ENCODE results near the gene FMO2.

Gene FMO2

DNA sequence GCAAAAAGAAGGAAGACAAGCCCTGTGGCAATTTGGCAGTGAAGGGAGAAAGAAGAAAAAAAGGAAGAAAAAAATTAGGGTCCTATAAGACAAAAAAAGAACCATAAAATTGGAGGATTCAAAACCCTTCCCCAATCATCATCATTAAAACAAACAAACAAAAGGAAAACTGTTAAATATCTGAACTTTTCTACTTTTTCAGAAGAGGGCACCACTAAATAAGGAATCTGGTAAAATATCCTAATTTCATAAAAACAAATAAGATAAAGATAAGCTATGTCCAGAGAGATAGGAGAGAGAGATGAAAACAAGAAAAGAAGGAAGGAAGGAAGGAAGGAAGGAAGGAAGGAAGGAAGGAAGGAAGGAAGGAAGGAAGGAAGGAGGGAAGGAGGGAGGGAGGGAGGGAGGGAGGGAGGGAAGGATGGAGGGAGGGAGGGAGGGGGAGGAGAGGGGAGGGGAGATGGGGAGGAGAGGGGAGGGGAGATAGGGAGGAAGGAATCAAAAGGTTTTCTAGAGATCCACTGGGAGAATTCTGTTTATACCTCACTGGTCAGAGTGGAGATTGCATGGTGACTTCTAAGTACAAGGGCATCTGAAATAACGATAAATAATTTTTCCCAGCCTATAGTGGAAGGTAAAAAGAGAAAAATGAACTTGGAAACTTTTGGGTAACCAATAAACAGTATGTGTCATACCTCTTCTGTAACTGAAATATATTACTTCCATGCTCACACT lies 10.4 kb upstream of the FMO2 start:
- no peak for FAIRE-seq

GRCh38 chr1:171177261-171177660 lies 7.8 kb upstream of the FMO2 start:
- no peak for FAIRE-seq

DNA sequence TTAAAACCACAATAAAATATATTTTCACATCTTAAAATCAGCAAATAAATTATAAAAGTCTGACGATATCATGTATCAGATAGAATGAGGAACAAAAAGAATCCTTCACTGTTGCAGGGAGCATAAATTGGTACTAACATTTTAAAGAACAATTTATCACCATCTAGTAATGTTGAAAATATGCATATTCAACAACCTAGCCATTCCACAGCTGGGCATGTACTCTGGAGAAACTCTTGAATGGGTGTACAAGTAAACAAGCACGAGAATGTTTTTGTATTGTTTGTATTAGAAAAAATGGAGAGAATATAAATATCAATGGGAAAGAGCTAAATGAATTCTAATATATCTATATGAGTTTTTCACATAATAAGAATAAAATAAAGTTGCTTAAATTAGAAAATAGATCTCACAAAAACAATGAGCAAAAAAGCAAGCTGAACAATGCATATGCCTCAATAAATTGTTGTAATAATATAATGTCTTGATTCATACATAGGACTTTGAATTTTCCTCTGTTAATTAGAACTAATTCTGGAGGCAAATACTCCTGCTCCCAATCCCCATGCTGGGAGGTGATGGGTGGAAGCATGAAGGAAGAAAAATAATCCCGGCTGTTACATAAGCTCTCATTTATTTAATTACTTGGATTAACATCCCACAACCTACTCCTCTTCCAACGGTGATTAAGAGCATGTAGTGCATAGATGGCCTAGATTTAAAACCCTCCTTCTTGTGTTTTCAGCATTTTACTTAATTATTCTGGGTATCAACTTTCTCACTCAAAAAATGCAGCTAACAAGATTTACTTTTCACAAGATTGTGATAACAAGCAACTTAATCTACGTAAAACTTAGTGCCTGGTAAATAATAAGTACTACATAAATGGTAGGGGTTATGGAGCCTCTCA lies 5.5 kb upstream of the FMO2 start:
- FAIRE-seq, result peak; percentile 31

GRCh38 chr1:171180670-171181069 lies 4.4 kb upstream of the FMO2 start:
- peak; percentile 32 for FAIRE-seq

DNA sequence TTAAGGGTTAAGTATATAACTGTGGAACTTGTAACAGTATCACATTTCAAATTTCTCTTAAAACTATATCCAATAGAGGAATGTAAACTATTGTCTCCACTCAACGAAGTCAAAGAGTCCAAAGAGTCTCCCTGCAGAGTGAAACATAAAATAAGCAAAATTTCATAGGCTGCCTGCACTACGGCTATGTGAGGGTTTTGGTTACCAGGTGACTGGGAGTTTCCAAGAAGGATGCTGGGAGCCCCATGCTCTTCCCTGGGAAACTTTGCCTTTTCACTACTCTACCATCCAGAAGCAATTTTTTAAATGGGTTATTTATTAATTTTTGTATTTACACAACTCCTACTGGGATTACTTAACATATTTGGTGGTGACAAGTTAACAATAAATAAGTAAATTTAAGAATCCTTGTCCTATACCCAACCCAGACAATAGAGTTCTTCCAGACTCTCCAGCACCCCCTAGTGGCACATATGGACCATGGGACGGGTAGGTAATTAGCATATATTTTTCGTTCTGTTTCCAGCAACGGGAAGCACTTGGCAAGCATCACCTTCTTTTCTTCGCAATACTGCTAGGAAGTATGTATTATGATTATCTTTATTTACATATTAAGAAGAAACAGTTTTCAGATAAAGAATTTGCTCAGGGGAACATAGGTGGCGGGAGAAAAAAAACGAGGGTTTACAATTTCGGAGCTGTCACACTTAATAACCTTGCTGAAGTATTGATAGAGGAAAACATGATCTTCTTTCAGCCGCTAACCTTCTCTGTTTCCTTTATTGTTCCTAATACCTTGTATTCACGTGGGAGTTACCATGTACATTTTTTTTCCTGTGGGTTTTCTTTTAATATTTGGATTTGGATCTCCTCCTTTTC lies 3.5 kb downstream of the FMO2 start:
- FAIRE-seq, result peak; percentile 96

DNA sequence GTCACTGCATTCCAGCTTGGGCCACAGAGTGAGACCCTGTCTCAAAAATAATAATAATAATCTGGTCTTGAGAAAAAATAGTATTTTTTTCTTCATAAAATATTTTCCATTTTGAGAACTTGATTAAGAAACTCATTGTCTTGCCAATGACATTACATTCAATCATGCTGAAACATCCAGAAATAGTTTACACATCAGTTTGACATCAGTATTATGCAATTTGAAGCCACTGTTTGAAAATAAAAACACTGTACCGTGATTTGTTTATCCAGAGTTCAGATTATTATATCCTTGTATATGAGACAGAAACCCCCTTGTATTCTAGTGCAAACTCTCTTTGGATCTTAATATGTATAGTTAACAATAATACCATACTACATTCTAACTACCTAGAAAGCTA lies 6.9 kb downstream of the FMO2 start:
- no peak for FAIRE-seq

DNA sequence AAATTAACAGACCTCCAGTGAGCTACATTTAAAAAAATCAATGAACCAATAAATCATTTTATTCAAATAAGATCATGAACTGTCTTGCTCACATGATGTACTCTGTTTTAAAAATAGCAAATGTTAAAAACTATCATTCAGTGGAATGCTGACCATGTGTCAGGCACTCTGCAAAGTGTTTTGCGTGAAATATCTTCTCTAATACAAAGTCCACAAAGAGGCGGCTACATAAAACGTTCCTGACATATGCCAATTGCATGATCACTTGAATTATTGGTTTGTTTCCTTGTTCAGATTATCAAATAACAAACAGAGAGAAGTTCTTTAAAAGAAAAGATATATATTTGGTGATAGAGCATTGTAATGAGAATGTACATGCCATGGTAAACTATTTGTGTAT lies 10.7 kb downstream of the FMO2 start:
- peak; percentile 25 for FAIRE-seq

DNA sequence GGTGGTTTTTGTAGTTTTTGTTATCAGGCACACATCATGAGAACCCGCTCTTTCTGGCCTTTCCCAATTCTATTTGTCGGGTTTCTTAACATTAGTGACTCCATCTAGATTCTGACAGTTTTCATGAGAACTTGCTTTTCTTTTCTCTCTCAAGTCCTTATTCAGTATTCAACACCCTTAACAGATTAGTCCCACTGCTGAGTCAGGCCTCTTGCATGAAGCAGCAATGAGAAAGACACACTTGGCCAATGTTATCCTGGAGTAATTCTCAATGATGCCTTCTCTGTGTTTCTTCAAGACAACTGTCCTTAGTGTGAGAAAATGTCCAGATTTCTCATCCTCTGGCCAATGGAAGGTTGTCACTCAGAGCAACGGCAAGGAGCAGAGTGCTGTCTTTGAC lies 11.3 kb downstream of the FMO2 start:
- FAIRE-seq, result no peak

DNA sequence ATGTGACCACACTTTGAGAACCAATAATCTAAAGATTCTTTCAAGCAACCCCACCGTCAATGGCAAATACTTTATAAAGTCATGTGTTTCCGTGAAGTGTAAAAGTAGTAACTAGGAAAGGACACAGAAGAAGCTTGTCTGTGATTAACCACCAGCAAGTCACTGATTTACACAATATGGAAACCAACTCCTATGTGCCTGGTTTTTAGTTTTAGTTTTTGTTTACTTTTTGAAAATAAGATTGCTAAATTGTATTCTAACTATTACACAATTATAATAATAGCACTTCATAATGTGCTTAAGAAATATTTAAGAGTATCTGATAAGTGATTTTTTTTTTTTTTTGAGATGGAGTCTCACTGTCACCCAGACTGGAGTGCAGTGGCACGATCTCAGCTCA lies 13.0 kb downstream of the FMO2 start:
- FAIRE-seq, result no peak

- FAIRE-seq, result no peak
These were observed 19.2 kb downstream of the FMO2 start for GRCh38 chr1:171204296-171204695.

GRCh38 chr1:171206204-171206977 lies 21.3 kb downstream of the FMO2 start:
- FAIRE-seq, result no peak

DNA sequence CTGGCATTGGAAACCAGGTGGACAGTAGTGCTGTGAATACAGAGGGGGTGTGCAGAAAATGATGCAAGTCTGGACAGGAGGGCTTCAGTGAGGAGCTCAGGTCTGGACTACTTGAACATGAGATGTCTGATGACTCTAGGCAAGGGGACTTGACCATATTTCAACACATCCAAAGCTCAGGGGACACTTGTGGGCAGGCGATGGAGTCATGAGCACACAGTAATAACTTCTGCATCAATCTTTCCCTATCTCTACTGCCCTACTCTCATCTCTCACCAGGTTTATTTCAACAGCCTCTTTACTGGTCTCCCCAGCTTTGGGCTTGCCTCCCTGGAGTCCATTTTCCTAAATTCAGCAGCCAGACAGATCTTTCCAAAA lies 21.9 kb downstream of the FMO2 start:
- FAIRE-seq, result no peak

DNA sequence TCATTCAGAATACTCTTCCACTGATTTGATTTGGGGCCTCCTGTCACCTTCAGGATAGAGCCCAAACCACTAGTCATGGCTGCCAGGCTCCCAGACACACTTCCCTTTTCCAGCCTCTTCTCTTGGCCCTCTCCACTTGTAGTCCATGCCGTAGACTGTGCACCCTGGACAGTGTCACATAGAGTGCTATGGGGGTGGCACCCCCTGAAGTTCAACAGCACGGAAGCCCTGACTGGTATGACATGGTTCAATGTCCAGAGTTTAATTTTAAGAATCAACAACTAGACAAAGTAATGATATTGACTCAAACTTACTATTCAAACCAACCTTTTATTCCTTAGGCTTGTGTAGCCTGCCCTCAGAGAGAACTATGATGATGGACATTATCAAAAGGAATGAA lies 22.3 kb downstream of the FMO2 start:
- no peak for FAIRE-seq

GRCh38 chr1:171210355-171210754 lies 25.3 kb downstream of the FMO2 start:
- no peak for FAIRE-seq

DNA sequence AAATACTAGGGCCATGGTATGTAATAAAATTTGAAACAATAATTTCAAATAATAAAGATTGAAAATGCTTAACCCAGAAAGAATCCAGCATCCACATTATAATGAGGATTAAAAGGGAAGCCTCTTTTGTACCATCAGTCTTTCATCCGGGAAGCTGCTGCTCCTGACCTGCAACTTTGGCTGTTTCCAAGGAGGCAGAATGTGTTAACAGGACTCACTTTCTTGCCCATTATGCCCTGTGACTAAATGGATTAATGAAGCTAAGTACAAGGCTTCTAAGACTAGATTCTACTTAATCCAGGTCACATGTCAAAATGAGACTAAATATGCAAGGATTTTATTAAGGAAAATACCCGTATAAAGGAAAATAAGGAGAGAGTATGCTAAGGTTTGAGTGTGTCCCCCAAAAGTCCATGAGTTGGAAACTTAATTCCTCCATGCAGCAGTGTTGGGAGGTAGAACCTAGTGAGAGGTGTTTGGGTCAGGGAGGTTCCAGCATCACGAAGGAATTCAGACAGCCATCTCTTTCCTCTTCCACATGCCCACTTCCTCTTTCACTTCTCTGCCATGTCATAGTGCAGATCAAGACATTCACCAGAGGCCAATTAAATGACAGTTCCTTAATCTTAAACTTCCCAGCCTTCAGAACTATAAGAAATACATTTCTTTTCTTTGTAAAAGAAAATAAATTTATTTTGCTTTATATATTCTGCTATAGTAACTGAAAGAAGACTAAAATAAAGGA lies 27.7 kb downstream of the FMO2 start:
- no peak for FAIRE-seq

GRCh38 chr1:171213559-171214454 lies 28.7 kb downstream of the FMO2 start:
- FAIRE-seq, result no peak

DNA sequence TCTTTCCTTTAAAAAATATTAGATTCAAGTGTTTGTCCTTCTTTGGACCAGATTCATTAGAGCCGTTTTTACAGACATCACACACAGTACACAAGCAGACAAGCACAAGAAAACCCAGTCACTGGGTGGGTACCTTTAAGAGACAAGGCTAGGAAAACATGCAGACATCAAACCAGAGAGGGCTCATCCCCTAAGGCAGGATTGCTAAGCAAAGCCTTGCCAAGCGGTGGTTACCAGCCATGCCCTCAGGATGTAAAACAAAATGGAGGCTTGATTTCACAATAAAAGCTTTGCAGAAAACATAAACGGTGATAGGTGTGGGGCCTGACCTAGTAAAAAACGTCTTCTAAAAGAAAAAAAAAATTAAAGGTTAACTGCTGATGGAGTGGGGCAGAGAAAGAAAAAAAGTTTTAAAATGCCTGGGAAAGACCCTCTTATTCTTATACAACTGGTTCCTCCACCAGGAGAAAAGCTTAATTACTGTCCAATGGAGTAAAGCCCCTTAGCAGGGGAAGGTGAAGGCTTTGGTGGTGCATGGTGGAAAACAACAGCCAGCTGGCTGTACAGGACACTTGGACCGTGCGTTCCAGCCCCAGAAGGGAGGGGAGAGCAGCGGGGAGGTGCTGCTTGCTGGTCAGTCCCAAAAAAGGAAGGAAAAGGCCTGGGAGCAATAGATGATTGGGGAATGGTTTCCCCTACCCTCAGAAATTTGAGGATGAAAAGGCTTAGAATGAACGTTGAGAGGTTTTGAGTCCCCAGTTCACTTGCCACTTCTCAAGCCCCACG lies 32.8 kb downstream of the FMO2 start:
- no peak for FAIRE-seq

DNA sequence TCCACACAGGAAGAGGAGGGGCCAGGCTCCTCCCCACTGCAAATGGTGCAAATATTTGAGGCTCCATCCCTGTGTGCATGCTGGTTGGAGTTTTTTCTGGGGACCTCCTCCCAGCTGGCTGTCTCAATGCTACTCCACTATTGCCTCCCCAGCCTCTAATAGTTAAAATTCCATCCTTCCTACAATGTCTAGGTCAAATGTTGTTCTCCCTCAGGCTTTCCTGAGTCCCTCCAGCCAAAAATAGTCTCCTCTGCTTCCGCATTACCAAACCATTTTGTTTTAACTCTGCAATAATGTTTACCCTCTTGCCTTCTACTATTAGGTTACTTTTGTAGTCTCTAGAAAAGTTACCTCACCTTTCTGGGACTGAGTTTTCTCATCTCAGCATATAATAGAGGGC lies 33.6 kb downstream of the FMO2 start:
- FAIRE-seq, result no peak

DNA sequence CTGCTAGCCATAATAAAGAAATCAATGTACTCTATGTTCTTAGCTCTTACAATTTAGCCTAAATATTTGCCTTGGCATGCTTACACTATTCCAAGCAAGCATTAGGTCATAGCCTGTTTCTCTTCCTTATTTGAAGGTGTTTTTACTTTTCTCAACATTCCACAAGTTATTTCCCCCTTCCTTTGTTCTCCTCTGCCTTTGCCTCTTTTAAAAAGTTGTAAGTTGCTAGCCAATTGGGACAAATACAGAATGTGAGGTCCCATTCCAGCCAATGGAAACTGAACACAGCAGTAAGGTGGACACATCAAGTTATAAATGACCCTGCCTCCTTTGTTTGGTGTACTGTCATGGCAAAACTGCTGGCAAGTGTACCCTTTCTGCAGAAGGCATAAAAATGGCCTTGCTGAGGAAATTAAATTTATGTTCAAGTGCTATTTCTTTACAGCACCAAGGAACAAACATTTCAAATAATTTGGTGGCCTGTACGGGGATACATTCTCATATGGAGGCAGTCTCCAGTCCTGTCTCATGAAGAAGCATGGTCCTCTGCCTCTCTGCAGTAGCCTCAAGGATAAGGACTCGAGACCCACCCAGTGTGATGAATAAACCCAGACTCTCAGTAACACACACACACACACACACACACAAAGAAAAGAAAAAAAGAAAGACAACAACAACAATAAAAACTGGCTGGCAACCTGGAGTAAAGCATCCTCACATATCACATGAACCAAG lies 34.4 kb downstream of the FMO2 start:
- no peak for FAIRE-seq

Measured in TTC549 (cell line).